Endothelial cell of umbilical vein (primary cell): Measurements from ENCODE around the gene BMERB1. TPM values are rescaled to one million over a fixed set of nuclear protein-coding genes. Genes with fewer than 3 reads are reported as not detected.

Source experiments
- BruUV-seq: library from RNA; stranded (reverse); fragments of 400-500 nt; replicated peaks from 2 replicates; lab custom pipeline; 2021; lab: Mats Ljungman, UMichigan
- CTCF ChIA-PET: fragments of 300-600, 350-600 bp; sonication (Branson Sonifier 250); formaldehyde crosslinking; loops from one replicate; lab custom pipeline; 2021; ENCODE audit warnings: antibody characterized with exemption, inconsistent platforms; lab: Charles Lee
- POLR2A ChIA-PET: fragments of 300-600, 350-600 bp; sonication (Branson Sonifier 250); formaldehyde crosslinking; loops from one replicate; lab custom pipeline; 2021; ENCODE audit warnings: antibody characterized with exemption, inconsistent platforms; lab: Charles Lee
- DNase-seq: peaks from one replicate; pipeline ENCODE4 v3.0.0-alpha.2; 2011; ENCODE audit warnings: low read depth, low spot score
- FAIRE-seq: peaks from 2 replicates; lab custom pipeline; 2011; peaks lifted over from hg19 to GRCh38; lab: Jason Lieb, UNC
- H2AFZ ChIP-seq: 2 replicates; pipeline ENCODE4 v1.6.0; 2012; ENCODE audit warnings: low read depth, low read length, control low read depth, inconsistent platforms
- H3K27ac ChIP-seq: 2 replicates; pipeline ENCODE4 v1.5.1; 2011; ENCODE audit warnings: low read depth, mild to moderate bottlenecking, control low read depth, low read length, moderate library complexity; ENCODE audit not compliant: insufficient read depth
- H3K27me3 ChIP-seq, 2 experiments: 2 replicates each; pipeline versions ENCODE4 v1.6.0 to v1.6.1; 2011; ENCODE audit warnings: low read length in 2 of 2, mixed read lengths in 1 of 2; ENCODE audit not compliant: control insufficient read depth in 2 of 2, insufficient read depth in 2 of 2
- H3K36me3 ChIP-seq, 2 experiments: 2 replicates in 1 of 2; 3 replicates in 1 of 2; pipeline ENCODE4 v1.5.1; 2011; ENCODE audit warnings: low read length in 2 of 2, mild to moderate bottlenecking in 1 of 2, moderate library complexity in 1 of 2; ENCODE audit not compliant: control insufficient read depth in 2 of 2, insufficient read depth in 2 of 2; ENCODE audit errors: extremely low read depth in 1 of 2
- H3K4me1 ChIP-seq: 3 replicates; pipeline ENCODE4 v1.5.1; 2011; ENCODE audit warnings: mild to moderate bottlenecking, low read length; ENCODE audit not compliant: control insufficient read depth, insufficient read depth; ENCODE audit errors: extremely low read depth
- H3K4me2 ChIP-seq: 2 replicates; pipeline ENCODE4 v1.6.1; 2011; ENCODE audit warnings: low read length, control low read depth, mixed read lengths; ENCODE audit not compliant: insufficient read depth
- H3K4me3 ChIP-seq, 3 experiments: fragments of 200-600 bp in 1 of 3; sonication (generic), shearing (Covaris generic) in 1 of 3; replicated peaks in 1 of 3; 2 replicates each; pipeline ENCODE4 v1.5.1; 2011 to 2016; ENCODE audit warnings: control low read depth in 3 of 3, low read length in 3 of 3, mild to moderate bottlenecking in 2 of 3, inconsistent platforms in 1 of 3, low read depth in 1 of 3, moderate library complexity in 1 of 3; ENCODE audit not compliant: insufficient read depth in 1 of 3
- H3K79me2 ChIP-seq: 2 replicates; pipeline ENCODE4 v1.6.0; 2012; ENCODE audit warnings: low read length, inconsistent platforms; ENCODE audit not compliant: control insufficient read depth, insufficient read depth
- H3K9ac ChIP-seq: replicated peaks from 2 replicates; pipeline ENCODE3; 2011; ENCODE audit warnings: low read length, control low read depth; ENCODE audit not compliant: insufficient read depth; ENCODE audit errors: extremely low read depth
- H3K9me1 ChIP-seq: replicated peaks from 3 replicates; pipeline ENCODE4 v1.6.0; 2011; ENCODE audit warnings: mild to moderate bottlenecking, low read length; ENCODE audit not compliant: control insufficient read depth, insufficient read depth; ENCODE audit errors: extremely low read depth
- H3K9me3 ChIP-seq: replicated peaks from 2 replicates; pipeline ENCODE4 v1.5.1; 2012; ENCODE audit warnings: low read length, inconsistent platforms; ENCODE audit not compliant: control insufficient read depth, insufficient read depth
- H4K20me1 ChIP-seq: replicated peaks from 2 replicates; pipeline ENCODE3; 2011; ENCODE audit warnings: mild to moderate bottlenecking, low read length; ENCODE audit not compliant: control insufficient read depth, insufficient read depth; ENCODE audit errors: extremely low read depth
- CTCF ChIP-seq, 2 donors: IDR thresholded peaks; 1 replicate in 1 of 2; 2 replicates in 1 of 2; pipeline ENCODE4 v1.5.1; 2011; ENCODE audit warnings: low read length in 2 of 2, mild to moderate bottlenecking in 2 of 2, moderate library complexity in 2 of 2, control low read depth in 1 of 2, inconsistent platforms in 1 of 2, low read depth in 1 of 2; ENCODE audit not compliant: insufficient read depth in 1 of 2; ENCODE audit errors: extremely low read depth in 1 of 2
- EZH2 ChIP-seq: IDR thresholded peaks from 2 replicates; pipeline ENCODE4 v1.6.1; 2012; ENCODE audit warnings: borderline replicate concordance, low read depth, mild to moderate bottlenecking, moderate library complexity, low read length, inconsistent platforms; ENCODE audit not compliant: severe bottlenecking
- FOS ChIP-seq: IDR thresholded peaks from 2 replicates; pipeline ENCODE4 v1.6.1; 2011; ENCODE audit warnings: mild to moderate bottlenecking, low read length, moderate library complexity, borderline replicate concordance; ENCODE audit not compliant: insufficient read depth
- GATA2 ChIP-seq: IDR thresholded peaks from 2 replicates; pipeline ENCODE4 v1.7.0; 2011; ENCODE audit warnings: low read depth, mild to moderate bottlenecking, moderate library complexity, mixed read lengths, low read length; ENCODE audit not compliant: insufficient read length, insufficient read depth
- JUN ChIP-seq: IDR thresholded peaks from 2 replicates; pipeline ENCODE4 v1.6.1; 2011; ENCODE audit warnings: borderline replicate concordance, low read depth; ENCODE audit not compliant: insufficient read length, insufficient read depth
- MAX ChIP-seq: IDR thresholded peaks from 2 replicates; pipeline ENCODE4 v1.6.1; 2011; ENCODE audit not compliant: insufficient read depth, insufficient read length
- MYC ChIP-seq: IDR thresholded peaks from one replicate; pipeline ENCODE4 v1.6.1; 2011; ENCODE audit warnings: mild to moderate bottlenecking, low read depth, low read length
- POLR2A ChIP-seq: IDR thresholded peaks from 2 replicates; pipeline ENCODE4 v1.6.1; 2012; ENCODE audit warnings: low read depth, mild to moderate bottlenecking, control low read depth, low read length
- POLR2AphosphoS5 ChIP-seq: IDR thresholded peaks from 2 replicates; pipeline ENCODE4 v1.6.1; 2012; ENCODE audit warnings: low read depth, mild to moderate bottlenecking, control low read depth, low read length, moderate library complexity; ENCODE audit not compliant: insufficient read depth
- dilution Hi-C: fragments of 300-500 bp; cut with MboI; formaldehyde crosslinking; loops from one replicate; pipeline ENCODE4 v1.15.0; 2019; ENCODE audit warnings: low sequenced_read_pairs; ENCODE audit not compliant: extremely low pct_ligation_motif_present
- intact Hi-C: fragments of 100-400 bp; cut with micrococcal nuclease; formaldehyde crosslinking; loops from one replicate; pipeline ENCODE4 v1.10.0; 2022
- polyA plus RNA-seq, 4 experiments: library from polyadenylated mRNA; depleted of rRNA in 3 of 4; stranded (reverse) in 3 of 4; unstranded in 1 of 4; fragments of >200 nt; gene quantifications; 2 replicates each; pipeline versions ENCODE4 v1.2.1 to v1.2.3, GENCODE V29; 2011 to 2012; ENCODE audit warnings: missing spikeins in 1 of 4
- total RNA-seq: library from RNA; stranded (reverse); gene quantifications from 2 replicates; pipeline ENCODE4 v1.2.3, GENCODE V29; 2021

The BMERB1 gene
- total and polyA plus RNA-seq, 2 donors (not counting 3 experiments of a cell fraction or from before 2014, with no cell fraction given), result 14.1 to 17.4 TPM

- Histone ChIP-seq H3K9ac (no peak overlapping the region), H3K36me3 (no peaks in the 10 kb centered on the region), H3K9me3 (no peaks in the 10 kb centered on the region), H3K4me2 (no peak overlapping the region), H3K4me3 (no peak overlapping the region), H3K27me3 (no peaks in the 10 kb centered on the region), H2AFZ (no peak overlapping the region), H3K79me2 (no peaks in the 10 kb centered on the region), H4K20me1 (no peaks in the 10 kb centered on the region), H3K9me1 (no peaks in the 10 kb centered on the region), H3K4me1 (peaks cover 25% of the 10 kb centered on the region), H3K27ac (no peak overlapping the region)
- no TSS peak for BruUV-seq
- CTCF ChIA-PET, result interaction anchor here (1.0 to 2.3 kb wide), 4 partner anchors 12 to 94 kb away, joined by 3 to 10 read pairs (median 6); no protein-coding TSS in a partner anchor
- TF ChIP-seq MAX, result no peak
- TF ChIP-seq EZH2, result no peak
- TF ChIP-seq JUN, result no peak
- no peak for TF ChIP-seq CTCF (IDR thresholded peaks at IDR 0.05; ENCODE audit: extremely low read depth in 1 of 2, insufficient read depth in 1 of 2, low read depth in 1 of 2, low read length in 2 of 2)
- no peak for TF ChIP-seq POLR2A
- no peak for TF ChIP-seq FOS
- no peak for TF ChIP-seq POLR2AphosphoS5
- no peak for TF ChIP-seq MYC
- TF ChIP-seq GATA2, result no peak
- DNase-seq (peak; percentile 72), FAIRE-seq (no peak)
- POLR2A ChIA-PET, result interaction anchor here (0.9 kb wide), 1 partner anchor 32 kb away, joined by 3 read pairs; no protein-coding TSS in a partner anchor
- dilution Hi-C loops (no loop called here), intact Hi-C loops (loop anchor here (5.0 kb wide), 1 partner anchor 120 kb away; the partner anchor contains the start of gene MARF1)
Observed at GRCh38 chr16:15521758-15522509, 87.5 kb downstream of the BMERB1 start.
